VCaP (cell line): ENCODE results near the gene PDE11A.

Source experiments
- H3K27ac ChIP-seq: fragments of 450-650 bp; 2 replicates; pipeline ENCODE4 v1.5.1; 2017
- CTCF ChIP-seq: fragments of 450-650 bp; conservative IDR thresholded peaks from 2 replicates; pipeline ENCODE4 v1.5.1; 2017; ENCODE audit warnings: mild to moderate bottlenecking, moderate library complexity

PDE11A gene

DNA sequence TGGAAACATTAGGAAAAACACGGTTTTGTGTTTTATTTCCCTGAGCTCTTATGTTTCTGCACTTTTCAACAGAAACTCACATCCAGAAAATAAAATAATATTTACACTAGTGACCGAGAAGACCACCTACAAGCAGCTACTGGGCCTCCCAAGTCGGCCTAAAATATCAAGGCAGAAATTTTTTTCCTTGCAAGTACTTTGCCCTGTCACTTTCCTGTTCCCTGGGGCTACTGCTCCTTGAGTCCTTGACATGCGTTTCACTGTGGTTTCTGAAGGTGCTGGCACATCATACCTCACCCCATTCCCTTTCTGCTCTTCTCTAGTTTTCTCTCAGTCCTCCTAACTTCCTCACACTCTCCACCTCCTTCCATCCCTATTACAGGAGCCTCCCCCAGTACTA, 400.9 kb downstream of the PDE11A start:
- H3K27ac ChIP-seq, result no peak overlapping the region
- no peak for TF ChIP-seq CTCF

DNA sequence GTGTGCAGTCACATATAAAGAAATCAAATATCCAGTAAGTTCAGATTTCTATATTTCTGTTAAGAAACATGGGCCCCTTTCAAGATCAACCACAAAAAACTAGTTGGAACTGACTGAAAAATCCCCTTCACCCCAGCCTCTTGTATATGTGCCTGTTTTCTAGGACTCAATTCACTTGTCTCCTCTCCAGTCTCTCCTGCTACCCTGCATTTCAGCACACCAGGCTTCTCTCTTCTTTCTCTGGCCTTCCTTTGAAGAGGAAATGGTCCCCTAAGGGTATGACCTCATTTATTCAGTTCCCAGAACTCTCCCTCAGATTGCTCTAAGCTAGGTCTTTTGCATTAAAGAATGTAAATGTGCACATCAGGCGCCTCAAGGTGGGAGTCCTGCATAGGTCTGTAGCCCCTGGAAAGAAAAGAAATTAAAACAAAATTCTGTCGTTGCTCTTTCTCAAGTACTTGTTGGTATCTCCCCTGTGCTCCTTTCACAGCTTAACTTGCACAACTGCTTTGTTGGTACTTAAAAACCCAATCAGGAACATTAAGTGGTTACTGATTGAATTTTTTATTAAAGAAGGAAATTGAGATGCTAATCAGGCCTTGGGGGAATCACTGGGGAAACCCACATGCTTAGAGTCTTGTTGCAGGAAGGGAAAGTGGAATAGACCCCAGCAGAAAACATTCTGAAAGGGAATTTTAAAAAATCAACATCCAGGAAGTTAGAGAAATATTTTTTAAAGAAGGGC, 401.6 kb downstream of the PDE11A start:
- no peak for TF ChIP-seq CTCF
- H3K27ac ChIP-seq, result no peak overlapping the region

DNA sequence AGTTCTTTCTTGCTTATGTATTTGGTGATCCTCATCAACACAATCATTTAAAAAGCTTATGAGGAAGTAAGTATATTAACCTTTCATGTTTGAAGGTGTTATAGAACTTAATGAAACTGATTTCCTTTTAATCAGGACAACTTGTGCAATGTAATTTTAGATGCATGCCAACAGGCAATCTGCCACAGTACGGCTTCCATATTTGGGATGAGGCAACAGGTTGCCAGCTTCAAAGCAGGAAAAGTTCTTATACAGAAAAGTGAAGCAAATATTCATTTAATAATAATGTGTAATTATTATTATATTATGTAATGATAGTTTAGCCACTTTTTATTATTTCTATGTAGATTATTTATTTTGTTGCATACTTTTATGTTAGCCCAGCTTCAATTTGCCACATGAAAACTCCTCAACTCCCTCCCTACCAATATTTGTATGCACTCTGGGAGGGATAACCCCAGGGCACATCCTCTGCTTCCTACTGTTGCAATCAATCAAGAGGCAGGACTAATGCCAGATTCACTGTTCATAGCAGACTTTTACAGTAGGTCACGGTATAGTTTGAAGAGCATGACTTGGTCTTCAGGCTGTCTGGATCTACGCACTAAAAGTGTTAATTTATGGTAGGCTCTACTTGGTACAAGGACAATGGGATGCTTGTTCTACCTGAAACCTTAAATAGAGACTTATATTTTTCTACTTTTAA, 402.8 kb downstream of the PDE11A start:
- no peak overlapping the region for H3K27ac ChIP-seq
- no peak for TF ChIP-seq CTCF

- no peak overlapping the region for H3K27ac ChIP-seq
- no peak for TF ChIP-seq CTCF
These were observed 403.4 kb downstream of the PDE11A start for GRCh38 chr2:177669201-177669600.

- H3K27ac ChIP-seq, result no peak overlapping the region
- TF ChIP-seq CTCF, result no peak
These were observed 404.0 kb downstream of the PDE11A start for GRCh38 chr2:177668617-177669016.

DNA sequence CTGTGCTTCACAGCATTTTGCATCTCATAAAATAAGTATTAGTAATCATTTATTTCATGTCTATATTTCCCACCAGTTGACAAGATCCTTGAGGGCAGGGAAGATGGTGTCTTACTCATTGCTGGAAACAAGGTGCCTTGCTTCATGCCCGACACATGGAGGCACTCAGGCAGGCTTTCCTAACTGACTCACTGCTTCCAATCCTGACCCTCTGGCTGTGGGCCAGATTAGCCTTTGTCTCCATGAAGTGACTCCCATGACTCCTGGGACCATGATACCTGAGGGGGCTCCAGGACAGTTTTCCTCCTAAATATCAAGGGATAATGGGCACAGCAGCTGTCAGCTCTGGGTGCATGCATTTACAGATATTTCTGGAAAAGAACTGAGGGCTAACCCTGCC, 405.0 kb downstream of the PDE11A start:
- H3K27ac ChIP-seq, result no peak overlapping the region
- no peak for TF ChIP-seq CTCF

DNA sequence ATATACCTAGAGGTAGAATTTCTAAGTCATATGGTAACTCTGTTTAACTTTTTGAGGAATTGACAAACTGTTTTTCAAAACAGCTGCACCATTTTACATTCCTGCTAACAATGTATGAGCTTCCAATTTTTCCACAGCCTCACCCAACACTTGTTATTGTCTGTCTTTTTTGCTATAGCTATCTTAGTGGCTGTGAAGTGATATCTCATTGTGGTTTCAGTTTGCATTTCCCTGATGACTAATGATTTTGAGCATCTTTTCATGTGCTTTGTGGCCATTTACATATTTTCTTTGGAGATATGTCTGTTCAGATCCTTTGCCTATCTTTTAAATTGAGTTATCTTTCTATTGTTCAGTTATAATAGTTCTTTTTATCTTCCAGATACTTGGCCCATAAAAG, 406.2 kb downstream of the PDE11A start:
- H3K27ac ChIP-seq, result no peak overlapping the region
- TF ChIP-seq CTCF, result no peak
